WERI-Rb-1 (cell line): ENCODE measurements around the gene DAB1.
A peak's percentile ranks its signal among the peaks of the same experiment; 100 is the strongest.

Experiments
- DNase-seq: peaks from one replicate; pipeline ENCODE4 v3.0.0-alpha.2; 2020
- H3K27ac ChIP-seq: fragments of 250-450 bp; sonication (Bioruptor Pico); 2 replicates; pipeline ENCODE4 v1.5.1; 2020; ENCODE audit warnings: mild to moderate bottlenecking, moderate library complexity
- H3K27me3 ChIP-seq: fragments of 250-450 bp; sonication (Bioruptor Pico); 2 replicates; pipeline ENCODE4 v1.5.1; 2021; ENCODE audit warnings: mild to moderate bottlenecking, low read depth, moderate library complexity; ENCODE audit not compliant: insufficient read depth, severe bottlenecking
- H3K36me3 ChIP-seq: fragments of 250-450 bp; sonication (Bioruptor Pico); 2 replicates; pipeline ENCODE4 v1.5.1; 2020; ENCODE audit warnings: mild to moderate bottlenecking, moderate library complexity
- H3K4me3 ChIP-seq: 2 replicates; pipeline ENCODE4 v1.5.1; 2011; ENCODE audit warnings: low read depth, mild to moderate bottlenecking, control low read depth, low read length
- H3K9me3 ChIP-seq: fragments of 250-450 bp; sonication (Bioruptor Pico); 2 replicates; pipeline ENCODE4 v1.5.1; 2021; ENCODE audit warnings: mild to moderate bottlenecking, moderate library complexity; ENCODE audit not compliant: severe bottlenecking
- CTCF ChIP-seq: IDR thresholded peaks from 2 replicates; pipeline ENCODE4 v1.5.1; 2011; ENCODE audit warnings: low read depth, mild to moderate bottlenecking, control low read depth, inconsistent platforms, low read length

Gene DAB1

GRCh38 chr1:57316291-57316690, 107.6 kb downstream of the DAB1 start:
- no peak overlapping the region for H3K4me3 ChIP-seq
- DNase-seq, result no peak
- H3K9me3 ChIP-seq, result no peaks in the 10 kb centered on the region
- H3K36me3 ChIP-seq, result no peaks in the 10 kb centered on the region
- H3K27me3 ChIP-seq, result no peaks in the 10 kb centered on the region
- H3K27ac ChIP-seq, result no peak overlapping the region
- TF ChIP-seq CTCF, result no peak

- Histone ChIP-seq H3K36me3 (no peaks in the 10 kb centered on the region), H3K4me3 (no peak overlapping the region), H3K9me3 (no peaks in the 10 kb centered on the region), H3K27ac (no peak overlapping the region), H3K27me3 (no peaks in the 10 kb centered on the region)
- TF ChIP-seq CTCF, result no peak
- no peak for DNase-seq
Measured at GRCh38 chr1:57312869-57313268, 111.0 kb downstream of the DAB1 start.

DNA sequence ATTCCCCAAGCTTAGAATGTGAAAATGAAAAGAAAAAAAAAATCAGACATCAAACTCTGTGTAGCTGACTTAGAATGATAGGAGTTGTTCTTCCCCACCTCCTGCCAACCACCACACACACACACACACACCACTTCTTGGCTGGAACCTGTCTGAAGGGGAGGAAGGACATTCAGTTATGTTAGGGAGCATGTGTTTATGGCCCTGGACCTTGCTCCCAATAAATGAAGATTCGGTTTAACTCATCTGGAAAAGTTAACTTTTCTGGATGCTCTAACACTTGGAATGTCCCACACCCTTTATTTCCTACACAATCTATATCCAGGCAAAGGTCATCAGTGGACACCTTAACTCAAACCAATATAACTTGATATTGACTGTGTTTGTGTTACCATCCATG, 112.4 kb downstream of the DAB1 start:
- TF ChIP-seq CTCF, result no peak
- H3K4me3 ChIP-seq, result no peak overlapping the region
- no peaks in the 10 kb centered on the region for H3K9me3 ChIP-seq
- H3K27ac ChIP-seq, result no peak overlapping the region
- no peaks in the 10 kb centered on the region for H3K27me3 ChIP-seq
- DNase-seq, result no peak
- no peaks in the 10 kb centered on the region for H3K36me3 ChIP-seq

DNA sequence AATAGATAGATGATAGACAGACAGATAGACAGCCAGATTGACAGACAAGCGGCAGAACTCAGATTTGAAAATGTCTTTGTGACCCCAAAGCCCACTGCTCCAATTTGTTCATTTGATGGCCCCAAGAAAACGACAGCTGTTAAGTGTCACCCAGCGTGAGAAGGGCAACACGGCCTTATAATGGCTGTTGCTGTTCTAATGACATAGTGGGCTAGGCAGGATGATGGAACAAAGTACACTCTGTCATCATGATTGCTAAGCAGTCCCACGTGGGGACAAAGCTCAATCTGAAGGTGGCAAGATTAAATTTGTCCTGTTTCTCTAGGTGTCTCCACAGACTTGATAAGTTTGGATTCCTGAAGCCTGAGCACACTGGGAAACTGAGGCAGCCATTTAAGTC, 112.9 kb downstream of the DAB1 start:
- no peak for TF ChIP-seq CTCF
- no peak for DNase-seq
- no peak overlapping the region for H3K4me3 ChIP-seq

DNA sequence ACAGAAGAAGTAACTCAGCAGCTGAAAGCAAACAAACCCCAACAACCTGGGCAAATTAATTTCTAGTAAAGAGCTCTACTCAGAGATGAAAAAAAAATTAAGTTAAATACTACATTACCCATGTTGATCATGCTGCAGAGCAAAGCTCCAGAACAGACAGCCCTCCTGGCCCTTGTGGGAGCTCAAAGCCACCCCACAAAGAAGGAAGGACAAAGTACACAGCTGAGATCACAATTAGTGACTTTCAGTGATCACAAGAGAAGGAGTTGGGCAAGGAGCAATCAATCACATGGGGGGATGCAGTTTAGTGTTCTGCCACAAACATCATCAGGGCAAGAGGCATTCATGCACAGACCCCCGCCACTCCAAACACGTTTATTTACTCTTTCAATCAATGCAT, 114.2 kb downstream of the DAB1 start:
- Histone ChIP-seq H3K27ac (no peak overlapping the region), H3K9me3 (no peaks in the 10 kb centered on the region)
- TF ChIP-seq CTCF, result no peak

More for the DNA sequence above, 112.9 kb downstream of the DAB1 start:
- no peak overlapping the region for H3K27ac ChIP-seq
- H3K36me3 ChIP-seq, result no peaks in the 10 kb centered on the region
- no peaks in the 10 kb centered on the region for H3K9me3 ChIP-seq
- no peaks in the 10 kb centered on the region for H3K27me3 ChIP-seq

GRCh38 chr1:57307392-57308170, 116.3 kb downstream of the DAB1 start:
- no peak overlapping the region for H3K27ac ChIP-seq

More for the DNA sequence above, 114.2 kb downstream of the DAB1 start:
- no peaks in the 10 kb centered on the region for H3K27me3 ChIP-seq
- H3K4me3 ChIP-seq, result no peak overlapping the region
- no peaks in the 10 kb centered on the region for H3K36me3 ChIP-seq
- no peak for DNase-seq

More at GRCh38 chr1:57307392-57308170, 116.3 kb downstream of the DAB1 start:
- no peaks in the 10 kb centered on the region for H3K27me3 ChIP-seq
- no peaks in the 10 kb centered on the region for H3K9me3 ChIP-seq
- H3K36me3 ChIP-seq, result no peaks in the 10 kb centered on the region
- no peak overlapping the region for H3K4me3 ChIP-seq
- no peak for TF ChIP-seq CTCF
- DNase-seq, result peak; percentile 16
